Measurements from ENCODE around the gene ETV1. TPM values are rescaled to one million over a fixed set of nuclear protein-coding genes. Genes with fewer than 3 reads are reported as not detected.

Gene ETV1
- total and polyA plus RNA-seq, 9 of the 15 experiments (the other 6 are each of a cell fraction or from before 2014, with no cell fraction given), result 7.2 to 27.4 (median 14.0) TPM

- no peak for TF ChIP-seq HOXB6 (CRISPR knock-in tag; IDR thresholded peaks at IDR 0.05; ENCODE audit: borderline replicate concordance)
- no peak for TF ChIP-seq ZNF121 (CRISPR knock-in tag; conservative IDR thresholded peaks at IDR 0.05)
- no peak for TF ChIP-seq BHLHE40 (IDR thresholded peaks at IDR 0.05; ENCODE audit: low read length)
- TF ChIP-seq CXXC5 (CRISPR knock-in tag; IDR thresholded peaks at IDR 0.05), result no peak
- TF ChIP-seq XRCC3 (IDR thresholded peaks at IDR 0.05), result no peak
- no peak for TF ChIP-seq ZNF584 (CRISPR knock-in tag; IDR thresholded peaks at IDR 0.05; ENCODE audit: low read depth)
- TF ChIP-seq HMG20A (CRISPR knock-in tag; conservative IDR thresholded peaks at IDR 0.05), result no peak
- TF ChIP-seq POU5F1 (IDR thresholded peaks at IDR 0.05; ENCODE audit: borderline replicate concordance, low read depth, low read length, partially characterized antibody), result no peak
- no peak for TF ChIP-seq PRMT5 (CRISPR knock-in tag; IDR thresholded peaks at IDR 0.05)
- no peak for TF ChIP-seq MEF2A (IDR thresholded peaks at IDR 0.05; ENCODE audit: control insufficient read depth, low read depth, low read length)
- no peak for TF ChIP-seq BACH1 (tag; IDR thresholded peaks at IDR 0.05)
- no peak for TF ChIP-seq GTF2A2 (tag; IDR thresholded peaks at IDR 0.05)
- no peak for TF ChIP-seq TCF15 (CRISPR knock-in tag; IDR thresholded peaks at IDR 0.05)
- TF ChIP-seq, protein P1, sequence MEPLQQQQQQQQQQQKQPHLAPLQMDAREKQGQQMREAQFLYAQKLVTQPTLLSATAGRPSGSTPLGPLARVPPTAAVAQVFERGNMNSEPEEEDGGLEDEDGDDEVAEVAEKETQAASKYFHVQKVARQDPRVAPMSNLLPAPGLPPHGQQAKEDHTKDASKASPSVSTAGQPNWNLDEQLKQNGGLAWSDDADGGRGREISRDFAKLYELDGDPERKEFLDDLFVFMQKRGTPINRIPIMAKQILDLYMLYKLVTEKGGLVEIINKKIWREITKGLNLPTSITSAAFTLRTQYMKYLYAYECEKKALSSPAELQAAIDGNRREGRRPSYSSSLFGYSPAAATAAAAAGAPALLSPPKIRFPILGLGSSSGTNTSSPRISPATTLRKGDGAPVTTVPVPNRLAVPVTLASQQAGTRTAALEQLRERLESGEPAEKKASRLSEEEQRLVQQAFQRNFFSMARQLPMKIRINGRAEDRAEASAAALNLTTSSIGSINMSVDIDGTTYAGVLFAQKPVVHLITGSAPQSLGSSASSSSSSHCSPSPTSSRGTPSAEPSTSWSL (CRISPR knock-in tag; IDR thresholded peaks at IDR 0.05; ENCODE audit: borderline replicate concordance), result no peak
- TF ChIP-seq LEF1 (IDR thresholded peaks at IDR 0.05), result no peak
- Histone ChIP-seq H2AFZ (ENCODE audit: low read depth, low read length) (no peak overlapping the region), H3K36me3 (ENCODE audit: control insufficient read depth, insufficient read depth, low read length) (no peaks in the 10 kb centered on the region), H4K20me1 (replicated peaks; ENCODE audit: control insufficient read depth, insufficient read depth, low read length) (no peaks in the 10 kb centered on the region), H3K4me2 (ENCODE audit: insufficient read depth, low read length) (no peak overlapping the region), H3K4me3 (no peak overlapping the region), H3K27ac (ENCODE audit: extremely low read depth, low read depth, low read length) (no peak overlapping the region), H3K4me1 (replicated peaks in 1 of 2; ENCODE audit: control insufficient read depth in 2 of 2, insufficient read depth in 2 of 2, low read length in 2 of 2) (no peaks in the 10 kb centered on the region), H3K9me3 (replicated peaks; ENCODE audit: control insufficient read depth, insufficient read depth, low read depth, low read length) (no peaks in the 10 kb centered on the region), H3K9me1 (ENCODE audit: control insufficient read depth, insufficient read depth, low read length) (no peaks in the 10 kb centered on the region), H3K9ac (ENCODE audit: insufficient read depth in 1 of 2, low read depth in 2 of 2, low read length in 2 of 2) (no peak overlapping the region), H3K79me2 (ENCODE audit: control insufficient read depth, insufficient read depth, low read length) (no peaks in the 10 kb centered on the region), H3K27me3 (ENCODE audit: control insufficient read depth in 2 of 2, insufficient read depth in 2 of 2, low read length in 2 of 2) (no peaks in the 10 kb centered on the region)
- no TSS peak for BruUV-seq (replicated peaks)
- ATAC-seq (no peak), FAIRE-seq (no peak), DNase-seq (ENCODE audit: extremely low read depth in 1 of 4, low spot score in 3 of 4) (no peak)
- WGBS (ENCODE audit: insufficient coverage, low coverage, missing lambda C conversion rate), result 3% methylated on average over 2 of the region's 2 CpGs
- intact Hi-C loops (cut with micrococcal nuclease), result no loop called here
- ChIA-PET CTCF (ENCODE audit: low intra/inter-chr PET ratio) (no interaction called here), POLR2A (no interaction called here)
- in situ Hi-C loops (cut with MboI), result no loop called here
These were observed 103.1 kb downstream of the ETV1 start for GRCh38 chr7:13886356-13886755.
